ENCODE measurements around the gene GCM1.

The GCM1 gene

DNA sequence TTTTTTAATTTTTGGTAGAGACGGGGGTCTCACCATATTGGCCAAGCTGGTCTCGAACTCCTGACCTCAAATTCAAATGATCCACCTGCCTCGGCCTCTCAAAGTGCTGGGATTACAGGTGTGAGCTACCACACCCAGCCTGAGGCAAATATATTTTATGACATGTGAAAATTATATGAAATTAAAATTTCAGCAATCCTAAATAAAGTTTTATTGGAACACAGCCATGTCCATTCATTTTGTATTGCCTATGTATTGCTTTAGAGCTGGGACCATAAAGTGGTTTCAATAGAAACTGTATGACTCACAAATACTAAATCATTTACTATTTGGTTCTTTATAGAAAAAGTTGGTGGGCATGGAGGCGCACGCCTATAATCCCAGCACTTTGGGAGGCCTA, 32.0 kb upstream of the GCM1 start:
- DNase-seq (ENCODE audit: low read depth), result no peak
- TF ChIP-seq CTCF (conservative IDR thresholded peaks at IDR 0.05; ENCODE audit: control insufficient read depth, insufficient read depth, low read depth, low read length), result no peak
- H3K4me3 ChIP-seq (ENCODE audit: control insufficient read depth, low read depth, low read length), result no peak overlapping the region

DNA sequence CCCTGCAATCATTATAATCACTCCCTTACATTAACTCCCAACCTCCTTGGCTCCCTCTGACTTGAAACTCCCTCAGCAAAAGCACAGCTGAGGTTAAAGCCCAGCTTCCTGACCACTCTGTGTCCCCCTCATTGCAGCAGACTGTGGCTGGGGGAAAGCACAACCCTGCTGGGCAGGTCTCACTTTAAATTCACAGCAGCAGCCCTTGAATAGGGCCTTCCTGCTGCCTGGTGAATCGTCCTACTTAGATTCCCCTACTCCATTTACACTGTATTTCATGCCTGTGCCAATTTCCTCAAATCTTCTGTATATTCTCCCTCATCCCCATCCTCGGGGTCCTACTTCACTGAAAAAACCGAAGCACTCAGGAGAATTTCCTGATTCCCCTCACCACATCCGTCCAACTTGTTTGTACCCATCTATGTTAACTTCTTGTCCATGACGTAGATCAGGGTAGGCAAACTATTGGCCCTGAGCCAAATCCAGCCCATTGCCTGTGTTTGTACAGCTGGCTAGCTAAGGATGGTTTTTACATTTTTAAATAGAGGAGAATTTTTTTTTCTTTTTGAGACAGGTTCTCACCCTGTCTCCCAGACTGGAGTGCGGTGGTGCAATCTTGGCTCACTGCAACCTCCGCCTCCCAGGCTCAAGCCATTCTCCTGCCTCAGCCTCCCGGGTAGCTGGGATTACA, 31.5 kb upstream of the GCM1 start:
- peak; percentile 42 for DNase-seq (ENCODE audit: low read depth)
- H3K4me3 ChIP-seq (ENCODE audit: control insufficient read depth, low read depth, low read length), result no peak overlapping the region
- TF ChIP-seq CTCF (conservative IDR thresholded peaks at IDR 0.05; ENCODE audit: control insufficient read depth, insufficient read depth, low read depth, low read length), result no peak

DNA sequence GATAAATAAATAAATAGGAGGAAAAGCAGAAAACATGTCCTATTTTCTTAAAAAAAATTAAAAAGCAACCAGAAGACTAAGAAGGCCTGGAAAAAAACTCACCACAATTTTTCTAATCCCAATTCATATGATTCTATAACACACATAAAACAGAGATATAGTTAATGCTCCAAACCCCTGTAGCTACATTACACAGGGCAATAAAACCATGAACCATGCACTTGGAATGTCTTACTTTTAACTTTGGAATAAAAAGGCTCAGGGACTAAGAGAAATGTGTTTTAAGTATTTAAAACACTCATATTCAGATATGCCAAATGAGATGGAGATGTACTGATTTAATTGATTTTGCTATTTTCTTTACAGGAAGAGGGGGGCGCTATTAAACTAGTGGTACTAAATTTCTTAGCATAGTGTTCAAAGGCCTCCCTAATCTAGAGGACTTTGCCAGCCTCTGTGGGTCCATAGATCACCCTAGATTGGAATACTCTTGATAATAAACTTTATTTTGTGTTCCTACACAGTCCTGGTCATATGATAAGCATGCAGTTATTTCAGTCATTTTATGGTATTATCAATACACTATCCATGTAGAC, 30.3 kb upstream of the GCM1 start:
- TF ChIP-seq CTCF (conservative IDR thresholded peaks at IDR 0.05; ENCODE audit: control insufficient read depth, insufficient read depth, low read depth, low read length), result no peak
- no peak overlapping the region for H3K4me3 ChIP-seq (ENCODE audit: control insufficient read depth, low read depth, low read length)
- no peak for DNase-seq (ENCODE audit: low read depth)

- no peak overlapping the region for H3K4me3 ChIP-seq (ENCODE audit: control insufficient read depth, low read depth, low read length)
- TF ChIP-seq CTCF (conservative IDR thresholded peaks at IDR 0.05; ENCODE audit: control insufficient read depth, insufficient read depth, low read depth, low read length), result no peak
- no peak for DNase-seq (ENCODE audit: low read depth)
Measured at GRCh38 chr6:53175027-53175426, 26.4 kb upstream of the GCM1 start.

- TF ChIP-seq CTCF (conservative IDR thresholded peaks at IDR 0.05; ENCODE audit: control insufficient read depth, insufficient read depth, low read depth, low read length), result no peak
Measured at GRCh38 chr6:53172468-53172803, 23.8 kb upstream of the GCM1 start.

DNA sequence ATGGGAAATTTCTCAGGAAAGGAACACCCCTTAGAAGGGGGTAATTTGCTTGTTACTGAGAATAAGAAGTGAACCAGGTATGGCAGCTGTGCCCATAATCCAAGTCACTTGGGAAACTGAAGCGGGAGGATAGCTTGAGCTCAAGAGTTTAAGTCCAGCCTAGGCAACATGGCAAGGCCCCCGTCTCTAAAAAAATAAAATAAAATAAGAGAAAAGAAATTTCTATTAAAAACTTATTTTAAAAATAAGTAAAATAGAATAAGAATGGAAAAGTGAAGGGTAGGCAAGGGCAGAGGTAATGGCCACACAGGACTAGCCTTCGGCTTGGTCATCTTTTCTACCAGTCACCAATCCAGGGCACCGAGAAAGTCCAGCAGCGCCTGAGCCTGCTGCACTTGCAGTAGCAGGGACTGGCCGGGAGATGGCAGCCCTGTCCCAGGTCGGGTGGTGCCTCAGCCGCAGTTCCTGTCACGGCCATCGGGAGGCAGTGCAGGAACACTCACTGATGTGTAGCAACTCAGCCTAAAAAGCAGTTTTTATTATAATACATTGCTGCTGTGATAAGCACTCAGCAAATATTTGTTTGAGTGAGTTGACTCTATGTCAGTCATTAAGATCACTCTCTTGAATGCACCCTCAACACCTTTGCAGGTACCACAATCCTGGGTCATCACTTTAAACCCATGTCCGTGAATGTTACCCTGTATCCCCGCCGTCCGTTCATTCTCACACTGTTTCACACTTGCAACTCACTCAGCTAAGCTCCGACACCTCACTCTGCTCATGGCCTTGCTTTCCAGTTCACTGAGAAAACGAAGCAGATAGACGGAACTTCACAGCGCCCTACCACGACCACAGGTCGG, 23.2 kb upstream of the GCM1 start:
- peak; percentile 100 for TF ChIP-seq CTCF (conservative IDR thresholded peaks at IDR 0.05; ENCODE audit: control insufficient read depth, insufficient read depth, low read depth, low read length)
- peak; percentile 77 for DNase-seq (ENCODE audit: low read depth)
- H3K4me3 ChIP-seq (ENCODE audit: control insufficient read depth, low read depth, low read length), result no peak overlapping the region

More at GRCh38 chr6:53172468-53172803, 23.8 kb upstream of the GCM1 start:
- H3K4me3 ChIP-seq (ENCODE audit: control insufficient read depth, low read depth, low read length), result no peak overlapping the region
- no peak for DNase-seq (ENCODE audit: low read depth)
